ENCODE data around the gene RELT.
A peak's percentile ranks its signal among the peaks of the same experiment; 100 is the strongest.

DNA sequence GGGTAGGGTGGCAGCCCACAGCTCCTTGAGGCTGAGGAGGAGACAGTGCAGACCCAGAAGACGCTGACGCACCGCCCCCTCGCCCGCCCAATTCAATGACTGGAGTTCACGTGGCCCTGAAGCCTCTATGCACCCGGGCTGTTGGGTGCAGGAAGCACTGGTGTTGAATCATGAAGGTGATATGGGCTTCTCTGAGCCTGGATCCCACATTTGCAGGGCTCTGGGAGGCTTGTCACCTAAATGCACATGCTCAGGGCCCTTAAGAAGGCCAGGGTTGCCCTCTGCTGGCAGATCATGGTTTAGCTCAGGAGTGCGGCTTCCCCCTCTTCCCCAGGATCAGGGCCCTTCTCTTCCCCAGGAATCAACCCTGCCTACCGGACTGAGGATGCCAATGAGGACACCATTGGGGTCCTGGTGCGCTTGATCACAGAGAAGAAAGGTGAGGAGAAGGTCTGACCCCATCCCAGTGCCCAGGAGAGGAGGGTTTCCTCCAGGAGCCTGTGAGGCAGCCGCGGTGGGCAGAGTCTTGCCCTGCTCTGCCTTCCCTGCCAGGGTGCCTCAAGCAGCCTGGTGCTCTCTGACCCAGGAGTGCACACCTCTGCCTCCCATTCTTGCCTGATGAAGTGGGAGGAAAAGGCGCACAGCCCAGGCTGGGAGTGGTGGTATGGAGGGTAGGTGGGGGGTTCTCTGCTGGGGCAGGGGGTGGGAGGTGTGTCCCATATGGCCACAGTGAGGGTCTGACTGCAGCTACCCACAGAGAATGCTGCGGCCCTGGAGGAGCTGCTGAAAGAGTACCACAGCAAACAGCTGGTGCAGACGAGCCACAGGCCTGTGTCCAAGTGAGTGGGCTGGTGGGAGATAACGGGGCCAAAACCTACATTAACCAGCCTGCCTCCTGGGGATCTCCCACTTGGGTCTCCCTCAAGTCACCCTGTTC is 17.5 kb downstream of the RELT start:
- TF ChIP-seq, protein P1, sequence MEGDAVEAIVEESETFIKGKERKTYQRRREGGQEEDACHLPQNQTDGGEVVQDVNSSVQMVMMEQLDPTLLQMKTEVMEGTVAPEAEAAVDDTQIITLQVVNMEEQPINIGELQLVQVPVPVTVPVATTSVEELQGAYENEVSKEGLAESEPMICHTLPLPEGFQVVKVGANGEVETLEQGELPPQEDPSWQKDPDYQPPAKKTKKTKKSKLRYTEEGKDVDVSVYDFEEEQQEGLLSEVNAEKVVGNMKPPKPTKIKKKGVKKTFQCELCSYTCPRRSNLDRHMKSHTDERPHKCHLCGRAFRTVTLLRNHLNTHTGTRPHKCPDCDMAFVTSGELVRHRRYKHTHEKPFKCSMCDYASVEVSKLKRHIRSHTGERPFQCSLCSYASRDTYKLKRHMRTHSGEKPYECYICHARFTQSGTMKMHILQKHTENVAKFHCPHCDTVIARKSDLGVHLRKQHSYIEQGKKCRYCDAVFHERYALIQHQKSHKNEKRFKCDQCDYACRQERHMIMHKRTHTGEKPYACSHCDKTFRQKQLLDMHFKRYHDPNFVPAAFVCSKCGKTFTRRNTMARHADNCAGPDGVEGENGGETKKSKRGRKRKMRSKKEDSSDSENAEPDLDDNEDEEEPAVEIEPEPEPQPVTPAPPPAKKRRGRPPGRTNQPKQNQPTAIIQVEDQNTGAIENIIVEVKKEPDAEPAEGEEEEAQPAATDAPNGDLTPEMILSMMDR (IDR thresholded peaks at IDR 0.05), result peak; percentile 64 to 90 (median 77)
- no peak for TF ChIP-seq POLR2A (IDR thresholded peaks at IDR 0.05)
